Kidney glomerular epithelial cell (primary cell): ENCODE results near the gene WNT5B.

Source experiments
- DNase-seq: peaks from one replicate; lab custom pipeline; 2025; lab: John Stamatoyannopoulos, UW

Gene WNT5B

DNA sequence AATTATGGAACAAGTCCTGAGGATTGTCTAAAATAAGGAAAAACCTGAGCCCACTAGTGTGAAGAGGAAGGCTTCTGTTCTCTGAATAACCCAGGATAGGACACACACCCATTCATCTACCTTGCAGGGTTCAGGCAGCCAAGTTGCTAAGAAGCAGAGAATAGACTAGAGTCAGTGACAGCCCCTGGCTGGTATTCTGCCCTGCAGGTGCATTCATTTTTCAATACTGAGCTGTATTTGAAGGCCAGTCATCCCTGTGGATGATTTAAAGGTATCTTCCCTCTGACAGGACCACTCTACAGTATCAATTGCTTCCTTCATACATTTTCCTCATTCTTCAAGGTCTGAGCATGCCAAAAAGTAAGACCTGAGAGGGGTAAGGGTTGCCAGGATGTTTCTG lies 22.9 kb downstream of the WNT5B start:
- DNase-seq, result no peak

- DNase-seq, result no peak
Measured at GRCh38 chr12:1655225-1655788, 26.3 kb downstream of the WNT5B start.

GRCh38 chr12:1656902-1657301 lies 27.9 kb downstream of the WNT5B start:
- no peak for DNase-seq

DNA sequence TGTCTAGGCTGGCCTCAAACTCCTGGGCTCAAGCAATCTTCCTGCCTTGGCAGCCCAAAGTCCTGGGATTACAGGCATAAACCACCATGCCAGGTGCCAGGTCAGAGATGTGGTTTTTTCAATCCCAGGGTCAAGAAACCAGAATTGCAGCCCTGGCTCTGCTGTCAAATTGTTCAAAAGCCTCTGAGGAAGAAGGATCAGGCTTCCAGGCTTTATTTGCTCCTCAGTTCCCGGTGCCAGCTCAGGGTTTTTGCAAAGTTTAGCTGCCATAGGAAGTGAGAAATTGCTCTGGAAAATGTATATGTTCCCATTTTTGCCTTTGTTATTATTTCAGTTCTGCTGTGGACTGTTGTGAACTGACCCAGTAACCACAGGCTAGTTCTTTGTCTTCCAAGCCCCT lies 28.7 kb downstream of the WNT5B start:
- no peak for DNase-seq

- DNase-seq, result no peak
Measured at GRCh38 chr12:1660304-1661187, 31.5 kb downstream of the WNT5B start.

GRCh38 chr12:1661553-1662335 lies 32.7 kb downstream of the WNT5B start:
- DNase-seq, result peak; percentile 70

DNA sequence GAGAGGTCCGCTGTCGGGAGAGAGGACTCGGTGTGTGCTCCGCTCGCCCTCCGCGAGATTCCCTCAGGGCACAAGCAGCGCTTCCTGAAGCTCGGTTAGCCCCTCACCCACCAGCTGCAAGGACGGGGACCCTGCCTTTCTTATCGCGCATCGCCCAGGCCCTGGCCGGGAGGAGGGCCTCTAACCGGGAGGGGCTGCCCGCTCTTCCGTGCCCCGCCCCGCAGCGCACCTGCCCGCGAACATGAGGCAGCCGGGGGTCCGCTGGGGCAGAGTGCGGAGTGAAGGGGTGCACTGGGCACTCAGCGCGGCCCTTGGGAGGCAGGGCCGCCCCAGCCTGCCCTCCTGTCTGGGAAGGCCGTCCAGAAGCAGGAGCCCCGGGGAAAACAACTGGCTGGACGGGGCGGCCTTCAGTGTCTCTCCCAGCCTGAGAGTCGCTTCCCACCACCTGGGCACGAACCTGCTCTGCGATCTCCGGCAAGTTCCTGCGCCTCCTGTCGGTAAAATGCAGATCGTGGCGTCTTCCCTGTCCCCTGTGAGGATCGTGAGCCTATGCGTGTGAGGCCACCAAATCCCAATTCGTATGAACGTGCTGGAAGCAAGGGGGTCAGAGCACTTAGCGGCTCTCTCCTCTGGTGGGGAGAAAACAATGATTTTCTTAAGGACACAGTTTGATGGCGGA lies 33.9 kb downstream of the WNT5B start:
- DNase-seq, result no peak

DNA sequence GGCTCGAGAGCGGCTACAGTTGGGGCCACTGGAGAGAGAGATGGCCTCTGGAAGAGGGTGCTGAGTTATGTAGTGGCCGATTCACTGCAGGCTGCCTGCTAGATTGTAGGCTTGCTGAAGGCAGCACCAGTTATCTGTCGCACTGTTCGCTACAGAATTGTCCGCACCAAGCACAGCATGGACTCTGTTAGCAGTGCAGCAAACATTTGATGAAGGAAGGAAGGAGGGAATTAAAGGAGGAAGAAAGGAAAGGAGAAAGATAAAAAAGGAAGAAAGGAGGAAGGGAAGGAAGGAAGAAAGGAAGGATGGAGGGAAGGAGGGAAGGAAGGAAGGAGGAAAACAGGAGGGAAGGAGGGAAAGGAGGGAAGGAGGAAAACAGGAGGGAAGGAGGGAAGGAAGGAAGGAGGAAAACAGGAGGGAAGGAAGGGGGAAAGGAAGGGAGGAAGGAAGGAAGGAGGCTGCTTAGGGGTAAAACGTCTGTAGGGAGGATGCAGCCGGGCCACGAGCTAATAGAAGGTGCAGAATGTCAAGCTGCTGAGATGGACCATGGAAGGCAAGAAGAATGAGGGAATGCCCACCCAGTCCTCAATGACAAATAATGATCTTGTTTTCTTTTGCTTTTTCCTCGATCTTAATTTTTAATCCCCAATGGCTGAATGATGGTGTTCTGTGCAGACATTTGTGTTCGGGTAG lies 34.6 kb downstream of the WNT5B start:
- no peak for DNase-seq

DNA sequence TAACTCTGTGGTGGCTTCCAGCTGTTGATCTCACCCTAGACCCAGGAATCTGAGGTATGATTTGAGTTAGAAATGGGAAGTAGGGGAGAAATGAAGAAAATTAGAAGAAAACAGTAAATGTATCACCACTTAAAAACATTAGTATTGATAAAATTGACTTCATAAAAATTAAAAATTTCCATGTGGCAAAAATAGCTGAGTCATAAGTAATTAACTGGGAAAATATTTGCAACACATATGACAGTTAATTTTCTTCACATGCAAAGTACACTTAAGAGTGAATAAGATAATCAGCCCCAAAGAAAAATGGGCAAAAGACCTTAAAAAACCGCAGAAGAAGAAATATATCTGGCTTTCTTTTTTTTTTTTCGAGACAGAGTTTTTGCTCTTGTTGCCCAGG lies 36.3 kb downstream of the WNT5B start:
- DNase-seq, result no peak

DNA sequence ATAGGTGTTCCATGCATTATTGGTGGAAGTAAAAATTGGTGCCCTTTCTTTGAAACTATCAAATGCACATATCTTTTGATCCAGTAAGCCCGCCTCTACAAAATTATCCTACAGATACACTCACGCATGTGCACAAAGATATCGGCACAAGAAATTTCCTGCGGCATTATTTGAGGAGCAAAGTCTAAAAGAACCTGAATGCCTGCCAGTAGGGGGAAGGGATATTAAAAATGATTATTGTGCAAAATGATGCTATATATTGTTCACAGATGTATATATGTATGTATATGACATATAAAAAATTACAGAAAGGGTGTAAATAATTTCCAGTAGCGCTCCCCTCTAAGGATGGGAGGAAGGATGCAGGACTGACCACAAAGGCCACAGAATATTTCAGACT lies 37.2 kb downstream of the WNT5B start:
- no peak for DNase-seq

DNA sequence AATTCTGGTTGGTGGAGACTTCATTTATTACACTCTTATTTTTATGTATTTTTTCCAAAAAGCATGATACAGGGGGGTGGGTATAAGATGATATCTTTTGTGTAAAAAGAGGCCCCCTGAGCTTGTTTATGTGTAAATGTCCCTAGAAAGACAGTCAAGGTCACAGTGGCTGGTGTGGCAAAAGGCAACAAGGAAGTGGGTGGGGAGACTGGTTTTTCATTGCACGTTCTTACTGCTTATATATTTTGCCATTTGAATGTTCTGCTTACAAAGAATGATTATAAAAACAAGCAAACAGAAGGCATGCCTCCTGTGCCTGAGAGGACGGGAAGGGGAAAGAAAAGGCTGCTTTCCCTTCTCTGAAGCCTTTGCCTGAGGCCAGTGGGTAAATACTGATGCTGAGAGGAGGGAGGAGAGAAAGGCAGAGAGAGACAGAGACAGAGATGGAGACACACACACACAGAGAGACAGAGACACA lies 37.7 kb downstream of the WNT5B start:
- DNase-seq, result no peak

- DNase-seq, result no peak
Measured at GRCh38 chr12:1668833-1669543, 40.0 kb downstream of the WNT5B start.

DNA sequence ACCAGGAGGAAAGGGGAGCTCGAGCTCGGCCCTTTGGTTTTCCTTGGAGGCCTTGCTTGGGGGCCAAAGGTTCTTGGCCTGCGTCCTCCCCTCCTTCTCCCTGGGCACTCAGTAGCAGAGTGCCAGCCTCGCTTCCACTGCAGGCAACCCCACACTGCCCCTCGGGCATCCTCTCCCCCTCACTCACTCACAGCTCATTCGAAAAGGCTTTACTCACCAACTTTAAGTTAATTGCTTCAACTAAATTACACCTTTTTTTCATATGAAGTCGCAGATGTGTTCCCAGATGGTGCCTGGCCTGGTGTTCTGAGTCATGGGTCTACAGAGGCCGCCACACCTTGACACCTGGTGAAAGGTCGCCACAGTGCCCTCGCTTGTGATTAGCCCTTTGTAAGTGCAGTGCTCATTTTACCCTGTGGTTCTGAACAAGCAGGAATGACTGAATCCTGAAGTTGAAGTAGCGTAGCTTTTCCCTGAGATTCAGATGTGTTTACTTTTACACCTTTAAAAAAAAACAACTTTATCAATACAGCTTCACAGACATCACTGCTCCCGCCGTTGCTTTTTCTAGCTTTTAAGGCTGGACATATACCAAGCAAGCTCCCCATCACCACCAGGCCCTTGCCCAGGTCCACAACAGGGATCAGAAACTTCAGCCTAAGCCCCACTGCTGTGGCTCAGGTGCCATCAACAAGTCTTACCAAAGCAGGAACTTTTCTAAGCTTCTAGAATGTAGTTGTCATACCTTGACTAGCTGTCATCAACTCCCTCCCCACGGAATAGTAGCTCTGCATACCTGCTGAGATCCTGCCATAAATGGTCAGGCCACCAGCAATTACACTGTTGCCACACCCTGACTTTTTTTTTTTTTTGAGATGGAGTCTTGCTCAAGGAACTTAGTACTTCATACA lies 41.6 kb downstream of the WNT5B start:
- no peak for DNase-seq

DNA sequence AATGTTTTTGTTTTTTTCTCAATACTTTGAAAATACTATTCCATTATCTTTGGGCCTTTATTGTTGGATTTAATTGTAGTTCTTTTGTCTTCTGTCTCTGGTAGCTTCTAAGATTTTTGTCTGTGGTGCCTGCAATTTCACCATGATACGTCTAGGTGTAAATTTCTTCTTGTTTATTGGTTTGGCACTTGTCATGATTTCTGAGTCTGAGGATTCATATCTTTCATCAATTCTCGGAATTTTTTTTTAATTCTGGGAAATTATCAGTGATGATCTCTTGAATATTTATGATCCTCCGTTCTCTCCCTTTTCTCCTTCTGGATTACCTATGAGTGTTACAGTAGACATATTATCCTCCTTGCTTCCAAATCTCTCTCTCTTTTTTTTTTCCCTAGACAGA lies 47.0 kb downstream of the WNT5B start:
- no peak for DNase-seq

DNA sequence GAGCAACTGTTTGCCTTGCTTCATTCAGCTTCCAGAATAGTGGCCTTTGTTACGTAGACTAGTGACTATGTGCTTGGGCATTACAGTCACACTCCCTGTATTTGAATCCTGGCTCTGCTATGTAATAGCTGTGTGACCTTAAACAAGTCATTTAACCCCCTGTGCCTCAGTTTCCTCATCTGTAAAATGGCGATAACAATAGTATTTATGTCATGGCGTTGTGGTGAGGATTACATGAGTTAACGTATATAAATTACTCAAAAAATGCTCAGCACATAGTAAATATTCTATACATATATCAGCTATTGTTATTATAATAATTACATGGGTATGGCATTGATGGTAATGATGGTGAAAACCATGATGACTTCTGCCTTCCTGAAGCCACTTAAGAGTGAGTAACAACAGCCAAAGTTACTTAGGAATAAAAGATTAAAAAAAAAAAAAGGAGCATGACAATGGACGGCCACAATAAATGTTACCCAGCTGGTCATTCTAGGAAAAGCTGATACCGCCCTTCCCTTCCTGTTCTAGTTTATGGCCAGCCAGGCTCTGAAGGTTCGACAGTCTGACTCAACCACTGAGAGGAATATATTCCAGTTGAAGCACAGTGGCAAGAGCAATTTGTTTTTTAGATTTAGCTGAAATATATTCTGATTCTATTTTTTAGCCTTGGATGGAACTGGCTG lies 51.9 kb downstream of the WNT5B start:
- no peak for DNase-seq

DNA sequence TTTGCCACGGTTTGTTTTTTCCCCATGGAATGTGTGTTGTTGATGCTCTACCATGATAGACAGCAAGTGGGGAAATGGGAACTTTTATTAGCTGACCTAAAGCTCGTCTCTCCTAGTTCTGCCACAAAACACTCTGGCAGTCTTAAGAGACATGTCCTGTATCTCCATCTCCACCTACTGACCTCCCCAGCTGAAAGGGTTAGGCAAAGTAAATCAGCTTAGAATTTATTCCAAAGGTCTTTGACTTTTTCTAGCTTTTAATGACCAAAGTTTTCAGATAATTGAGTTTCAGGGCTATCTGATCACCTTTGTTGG lies 52.4 kb downstream of the WNT5B start:
- no peak for DNase-seq

- no peak for DNase-seq
Measured at GRCh38 chr12:1688086-1688710, 59.2 kb downstream of the WNT5B start.

- DNase-seq, result peak; percentile 81
Measured at GRCh38 chr12:1690578-1691122, 61.6 kb downstream of the WNT5B start, which contains the start of gene ADIPOR2. ADIPOR2 (plus strand) TSS chr12:1691070; CDS start chr12:1754344, 63,274 bp downstream.
